WTC11 (cell line): ENCODE data around the gene EME2. TPM values are rescaled to one million over a fixed set of nuclear protein-coding genes. Genes with fewer than 3 reads are reported as not detected.

Source experiments
- ATAC-seq: fragments of 200-7000 bp; cut with Tn5 transposase; 2 replicates; pipeline ENCODE4 v1.10.0; 2021; ENCODE audit warnings: mild to moderate bottlenecking, moderate library complexity
- CTCF ChIA-PET: fragments of 300-600 bp; sonication (Branson Sonifier 250); formaldehyde crosslinking; loops from one replicate; lab custom pipeline; 2021; ENCODE audit warnings: antibody characterized with exemption; lab: Charles Lee
- POLR2A ChIA-PET: fragments of 350-600 bp; sonication (Branson Sonifier 250); formaldehyde crosslinking; loops from one replicate; lab custom pipeline; 2021; ENCODE audit warnings: antibody characterized with exemption; lab: Charles Lee
- DNase-seq: peaks from one replicate; pipeline ENCODE4 v3.0.0; 2021; ENCODE audit warnings: low spot score
- H3K27ac Mint-ChIP-seq: 2 replicates; pipeline ENCODE4 v1.8.0; 2021; ENCODE audit warnings: mixed read lengths
- H3K27me3 Mint-ChIP-seq: 2 replicates; pipeline ENCODE4 v1.8.0; 2021; ENCODE audit warnings: low read depth, mild to moderate bottlenecking, moderate library complexity, mixed read lengths
- H3K36me3 Mint-ChIP-seq: 2 replicates; pipeline ENCODE4 v1.8.0; 2021; ENCODE audit warnings: mixed read lengths
- H3K4me1 Mint-ChIP-seq: 2 replicates; pipeline ENCODE4 v1.8.0; 2022; ENCODE audit warnings: mixed read lengths
- H3K4me3 Mint-ChIP-seq: 2 replicates; pipeline ENCODE4 v1.8.0; 2021; ENCODE audit warnings: mild to moderate bottlenecking, moderate library complexity, mixed read lengths
- H3K9me3 Mint-ChIP-seq: 2 replicates; pipeline ENCODE4 v1.8.0; 2021; ENCODE audit warnings: mixed read lengths
- AFF4 ChIP-seq: sonication (generic); formaldehyde crosslinking; IDR thresholded peaks from 2 replicates; pipeline ENCODE4 v1.8.1; 2023; ENCODE audit warnings: mild to moderate bottlenecking, missing genetic modification reagents, borderline replicate concordance
- CREB1 ChIP-seq: sonication (generic); formaldehyde crosslinking; IDR thresholded peaks from 2 replicates; pipeline ENCODE4 v1.8.0; 2023; ENCODE audit warnings: mild to moderate bottlenecking, missing genetic modification reagents
- CREM ChIP-seq: sonication (generic); formaldehyde crosslinking; IDR thresholded peaks from 2 replicates; pipeline ENCODE4 v1.8.1; 2022; ENCODE audit warnings: mild to moderate bottlenecking, missing genetic modification reagents, moderate library complexity
- GABPB1 ChIP-seq: sonication (generic); formaldehyde crosslinking; IDR thresholded peaks from 2 replicates; pipeline ENCODE4 v1.8.1; 2023; ENCODE audit warnings: mild to moderate bottlenecking, missing genetic modification reagents
- GRHL2 ChIP-seq: fragments of 250-450 bp; sonication (Bioruptor Pico); IDR thresholded peaks from 2 replicates; pipeline ENCODE4 v1.8.0; 2022; ENCODE audit warnings: mild to moderate bottlenecking, moderate library complexity; ENCODE audit not compliant: insufficient replicate concordance, severe bottlenecking
- GTF2I ChIP-seq: fragments of 250-450 bp; sonication (Bioruptor Pico); conservative IDR thresholded peaks from 2 replicates; pipeline ENCODE4 v1.4.0; 2021; ENCODE audit warnings: mild to moderate bottlenecking
- JUN ChIP-seq: sonication (generic); formaldehyde crosslinking; IDR thresholded peaks from 2 replicates; pipeline ENCODE4 v1.8.0; 2023; ENCODE audit warnings: mild to moderate bottlenecking, missing genetic modification reagents
- NFATC4 ChIP-seq: fragments of 250-450 bp; sonication (Bioruptor Pico); IDR thresholded peaks from 2 replicates; pipeline ENCODE4 v1.9.0; 2021; ENCODE audit warnings: mild to moderate bottlenecking
- NR2C2 ChIP-seq: sonication (generic); formaldehyde crosslinking; IDR thresholded peaks from 2 replicates; pipeline ENCODE4 v1.8.0; 2022; ENCODE audit warnings: mild to moderate bottlenecking, missing genetic modification reagents
- PRRX2 ChIP-seq: fragments of 250-450 bp; sonication (Bioruptor Pico); IDR thresholded peaks from 2 replicates; pipeline ENCODE4 v1.8.0; 2021; ENCODE audit warnings: mild to moderate bottlenecking
- RORB ChIP-seq: fragments of 250-450 bp; sonication (Bioruptor Pico); IDR thresholded peaks from 2 replicates; pipeline ENCODE4 v1.9.0; 2021; ENCODE audit warnings: mild to moderate bottlenecking
- SMAD3 ChIP-seq: sonication (generic); formaldehyde crosslinking; IDR thresholded peaks from 2 replicates; pipeline ENCODE4 v1.8.0; 2022; ENCODE audit warnings: missing genetic modification reagents, mild to moderate bottlenecking, borderline replicate concordance
- SP1 ChIP-seq: sonication (generic); formaldehyde crosslinking; conservative IDR thresholded peaks from 2 replicates; pipeline ENCODE4 v1.8.1; 2022; ENCODE audit warnings: missing genetic modification reagents
- STAT6 ChIP-seq: sonication (generic); formaldehyde crosslinking; conservative IDR thresholded peaks from 2 replicates; pipeline ENCODE4 v1.8.1; 2023; ENCODE audit warnings: mild to moderate bottlenecking, low read depth, missing genetic modification reagents, moderate library complexity
- ZBTB21 ChIP-seq: sonication (generic); formaldehyde crosslinking; IDR thresholded peaks from 2 replicates; pipeline ENCODE4 v1.8.1; 2023; ENCODE audit warnings: mild to moderate bottlenecking, missing genetic modification reagents, borderline replicate concordance
- ZNF219 ChIP-seq: sonication (generic); formaldehyde crosslinking; IDR thresholded peaks from 2 replicates; pipeline ENCODE4 v1.8.0; 2023; ENCODE audit warnings: missing genetic modification reagents, mild to moderate bottlenecking, borderline replicate concordance
- ZNF317 ChIP-seq: sonication (generic); formaldehyde crosslinking; IDR thresholded peaks from 2 replicates; pipeline ENCODE4 v1.8.1; 2023; ENCODE audit warnings: low read depth, mild to moderate bottlenecking, moderate library complexity, missing genetic modification reagents, borderline replicate concordance
- ZNF671 ChIP-seq: fragments of 250-450 bp; sonication (Bioruptor Pico); IDR thresholded peaks from 2 replicates; pipeline ENCODE4 v1.8.0; 2021; ENCODE audit warnings: mild to moderate bottlenecking
- ZSCAN18 ChIP-seq: fragments of 250-450 bp; sonication (Bioruptor Pico); IDR thresholded peaks from 2 replicates; pipeline ENCODE4 v2.1.2; 2022; ENCODE audit warnings: mild to moderate bottlenecking, moderate library complexity
- total RNA-seq: library from RNA; stranded (reverse); gene quantifications from 3 replicates; pipeline ENCODE4 v1.2.3, GENCODE V29; 2021
- TF ChIP-seq, protein P1 (sequence below): sonication (generic); formaldehyde crosslinking; IDR thresholded peaks from 2 replicates; pipeline ENCODE4 v1.8.0; 2022; ENCODE audit warnings: mild to moderate bottlenecking, missing genetic modification reagents

The EME2 gene
- total RNA-seq, 1 experiment from 2014 or later: 23.2 TPM

DNA sequence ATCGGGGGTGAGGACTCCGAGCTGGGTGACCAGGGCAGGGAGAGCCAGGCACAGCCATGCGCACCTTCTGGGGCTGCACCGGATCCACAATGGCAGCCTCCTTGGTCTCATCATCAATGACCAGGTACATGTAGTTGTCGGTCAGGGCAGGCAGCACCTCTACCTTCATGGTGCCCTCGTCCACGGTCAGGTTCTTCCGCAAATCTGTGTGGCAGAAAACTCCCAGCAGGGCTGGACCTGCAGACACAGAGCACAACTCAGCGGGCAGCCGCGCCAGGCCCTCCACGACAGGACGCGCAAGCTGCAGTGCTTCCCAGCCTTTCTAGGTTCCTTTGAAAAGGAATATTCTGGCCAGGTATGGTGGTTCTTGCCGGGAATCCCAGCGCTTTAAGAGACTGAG, 50.2 kb downstream of the EME2 start (continued):
- TF ChIP-seq ZSCAN18 (CRISPR knock-in tag) (no peak), STAT6 (CRISPR knock-in tag) (no peak), ZNF671 (CRISPR knock-in tag) (no peak), GRHL2 (CRISPR knock-in tag) (no peak), ZNF317 (CRISPR knock-in tag) (no peak), GTF2I (CRISPR knock-in tag) (no peak)

DNA sequence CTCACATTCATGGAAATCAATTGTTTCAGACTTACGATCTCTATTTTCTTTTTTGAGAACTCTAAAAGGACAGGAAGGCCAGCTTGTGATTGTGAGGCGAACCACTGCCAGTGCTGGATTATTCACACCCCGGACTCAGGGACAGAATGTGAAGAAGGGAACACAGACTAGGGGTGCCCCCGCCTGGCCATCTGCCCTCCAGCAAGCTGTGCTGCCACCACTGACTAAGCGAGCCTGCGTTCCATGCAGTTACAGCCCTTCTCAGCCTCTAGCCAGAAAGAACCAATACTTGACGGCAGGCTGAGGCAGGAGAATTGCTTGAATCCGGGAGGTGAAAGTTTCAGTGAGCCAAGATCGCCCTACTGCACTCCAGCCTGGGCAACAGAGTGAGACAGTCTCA, 51.2 kb downstream of the EME2 start:
- peak; percentile 67 for DNase-seq
- CTCF ChIA-PET: interaction anchor here (1.0 to 2.8 kb wide), 11 partner anchors 12 to 123 kb away, joined by 3 to 18 read pairs (median 5); partner anchors contain the start of genes IGFALS, MAPK8IP3, NUBP2 and SPSB3
- H3K36me3 Mint-ChIP-seq: no peaks in the 10 kb centered on the region
- TF ChIP-seq SP1 (CRISPR knock-in tag) (no peak), PRRX2 (no peak), NFATC4 (CRISPR knock-in tag) (no peak), NR2C2 (CRISPR knock-in tag) (no peak), ZSCAN18 (CRISPR knock-in tag) (no peak), CREM (no peak), SMAD3 (CRISPR knock-in tag) (no peak), ZBTB21 (CRISPR knock-in tag) (no peak), ZNF219 (CRISPR knock-in tag) (no peak), CREB1 (no peak), AFF4 (CRISPR knock-in tag) (no peak), GABPB1 (CRISPR knock-in tag) (no peak), JUN (CRISPR knock-in tag) (no peak), ZNF671 (CRISPR knock-in tag) (no peak), RORB (CRISPR knock-in tag) (no peak)
- TF ChIP-seq, protein P1, sequence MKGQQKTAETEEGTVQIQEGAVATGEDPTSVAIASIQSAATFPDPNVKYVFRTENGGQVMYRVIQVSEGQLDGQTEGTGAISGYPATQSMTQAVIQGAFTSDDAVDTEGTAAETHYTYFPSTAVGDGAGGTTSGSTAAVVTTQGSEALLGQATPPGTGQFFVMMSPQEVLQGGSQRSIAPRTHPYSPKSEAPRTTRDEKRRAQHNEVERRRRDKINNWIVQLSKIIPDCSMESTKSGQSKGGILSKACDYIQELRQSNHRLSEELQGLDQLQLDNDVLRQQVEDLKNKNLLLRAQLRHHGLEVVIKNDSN (CRISPR knock-in tag): no peak
- peak overlapping the region; percentile 45; the same call in 1 of the 2 replicates for H3K4me3 Mint-ChIP-seq
- peaks cover 16% of the 10 kb centered on the region for H3K4me1 Mint-ChIP-seq
- H3K27me3 Mint-ChIP-seq: peaks cover 2% of the 10 kb centered on the region; the same call in 1 of the 2 replicates
- POLR2A ChIA-PET: no interaction called here
- H3K27ac Mint-ChIP-seq: peak overlapping the region; percentile 93
- H3K9me3 Mint-ChIP-seq: no peaks in the 10 kb centered on the region
- peak; percentile 50 for ATAC-seq
